ENCODE measurements around the gene ST8SIA3.

The ST8SIA3 gene

GRCh38 chr18:57352271-57352701, at the start of gene ST8SIA3:
Gene ST8SIA3, plus strand, starts transcription at chr18:57352557. Its CDS starts 290 bp downstream, at chr18:57352847.
- in situ Hi-C loops (cut with MboI; ENCODE audit: low sequenced_read_pairs) = no loop called here

- in situ Hi-C loops (cut with MboI; ENCODE audit: low sequenced_read_pairs) = no loop called here
Observed at GRCh38 chr18:57311472-57311871, 40.9 kb upstream of the ST8SIA3 start.

- in situ Hi-C loops (cut with MboI; ENCODE audit: low sequenced_read_pairs) = no loop called here
Observed at GRCh38 chr18:57312346-57313144, 39.8 kb upstream of the ST8SIA3 start.

DNA sequence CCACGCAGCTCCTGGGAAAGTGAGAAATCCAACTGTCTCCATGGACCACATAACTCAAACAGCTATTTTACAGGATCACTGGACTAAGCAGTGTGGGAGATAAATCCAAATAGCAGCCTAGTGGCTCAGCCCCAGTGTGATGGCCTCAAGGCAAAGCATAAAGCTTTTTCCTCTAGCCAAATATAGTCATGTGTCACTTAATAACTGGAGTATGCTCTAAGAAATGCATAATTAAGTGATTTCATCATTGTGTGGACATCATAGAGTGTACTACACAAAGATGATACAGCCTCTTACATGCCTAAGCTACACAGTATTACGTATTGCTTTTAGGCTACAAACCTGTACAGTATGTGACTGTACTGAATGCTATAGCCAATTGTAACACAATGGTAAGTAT, 31.8 kb upstream of the ST8SIA3 start:
- in situ Hi-C loops (cut with MboI; ENCODE audit: low sequenced_read_pairs) = no loop called here

DNA sequence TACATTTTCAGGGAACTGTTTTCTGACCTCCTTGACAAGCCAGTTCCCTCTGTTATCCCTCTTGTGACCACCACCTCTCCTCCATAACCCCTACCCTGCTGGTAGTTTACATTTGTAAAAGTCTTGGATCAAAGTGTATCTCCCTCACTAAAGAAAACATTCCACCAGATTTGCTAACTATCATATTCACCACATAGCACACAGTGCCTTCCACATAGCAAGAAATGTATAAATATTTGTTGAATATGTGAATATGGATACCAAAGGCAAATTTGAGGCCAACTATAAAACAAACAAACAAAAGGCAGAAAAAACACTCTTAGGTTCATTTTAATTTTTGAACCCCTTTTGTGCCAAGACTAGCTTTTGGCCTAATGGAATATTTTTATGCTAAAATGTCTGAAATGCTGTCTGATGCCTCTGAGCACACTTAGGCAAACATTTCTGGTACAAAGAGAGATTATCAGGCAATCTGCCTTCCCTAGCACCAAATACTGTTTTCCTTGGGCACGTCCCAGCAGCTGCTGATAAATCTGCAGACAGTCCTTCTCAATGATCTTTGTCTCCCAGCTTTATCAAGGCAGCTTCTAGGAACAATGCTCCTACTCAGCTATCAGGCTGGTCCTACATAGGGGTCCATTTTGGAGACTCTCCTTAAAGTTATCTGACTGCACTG, 26.7 kb upstream of the ST8SIA3 start:
- in situ Hi-C loops (cut with MboI; ENCODE audit: low sequenced_read_pairs) = no loop called here

GRCh38 chr18:57326718-57327323, 25.5 kb upstream of the ST8SIA3 start:
- in situ Hi-C loops (cut with MboI; ENCODE audit: low sequenced_read_pairs) = no loop called here

- in situ Hi-C loops (cut with MboI; ENCODE audit: low sequenced_read_pairs) = no loop called here
Observed at GRCh38 chr18:57328665-57329064, 23.7 kb upstream of the ST8SIA3 start.

GRCh38 chr18:57329856-57330255, 22.5 kb upstream of the ST8SIA3 start:
- in situ Hi-C loops (cut with MboI; ENCODE audit: low sequenced_read_pairs) = no loop called here

GRCh38 chr18:57331718-57332117, 20.6 kb upstream of the ST8SIA3 start:
- in situ Hi-C loops (cut with MboI; ENCODE audit: low sequenced_read_pairs) = no loop called here

DNA sequence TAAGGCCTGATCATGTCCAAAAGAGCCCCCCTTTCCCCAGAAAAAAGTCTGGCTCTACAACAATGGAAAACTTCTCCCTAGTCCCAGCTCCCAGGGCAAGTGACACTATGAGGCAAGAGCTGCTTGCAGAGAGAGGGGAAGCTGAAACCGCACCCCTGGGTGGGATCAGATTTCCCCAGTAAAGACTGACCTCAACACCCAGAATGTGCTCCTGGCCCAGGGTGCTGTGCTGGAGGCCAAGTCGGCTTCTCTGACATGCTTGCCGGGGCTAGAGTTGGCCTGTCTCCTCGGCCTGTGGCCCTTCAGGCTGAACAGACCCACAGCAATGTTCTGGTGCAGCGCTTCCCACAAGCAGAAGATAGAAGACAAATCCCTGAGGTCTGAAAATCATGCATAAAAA, 18.4 kb upstream of the ST8SIA3 start:
- in situ Hi-C loops (cut with MboI; ENCODE audit: low sequenced_read_pairs) = no loop called here

DNA sequence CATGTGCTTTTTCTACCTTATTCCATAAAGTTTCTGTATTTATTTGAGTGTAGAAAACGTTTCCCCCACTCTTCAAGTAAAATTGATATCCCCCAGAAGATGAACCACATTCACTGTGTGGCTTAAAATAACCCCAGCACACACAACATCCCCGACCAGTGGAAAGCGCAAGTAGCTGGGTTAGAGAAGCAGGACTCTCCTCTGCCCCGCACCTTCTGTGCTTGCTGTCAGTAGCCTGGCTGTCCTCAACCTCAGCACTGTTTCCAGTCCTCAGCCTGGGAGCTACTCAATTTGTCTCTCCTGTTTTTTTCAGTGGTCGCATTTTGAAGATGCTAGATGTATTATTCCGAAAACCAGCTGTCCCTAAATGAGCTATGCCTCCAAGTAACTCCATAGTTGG, 18.0 kb upstream of the ST8SIA3 start:
- in situ Hi-C loops (cut with MboI; ENCODE audit: low sequenced_read_pairs) = no loop called here

- in situ Hi-C loops (cut with MboI; ENCODE audit: low sequenced_read_pairs) = no loop called here
Observed at GRCh38 chr18:57336343-57336742, 16.0 kb upstream of the ST8SIA3 start.

GRCh38 chr18:57337890-57338289, 14.5 kb upstream of the ST8SIA3 start:
- in situ Hi-C loops (cut with MboI; ENCODE audit: low sequenced_read_pairs) = no loop called here

- in situ Hi-C loops (cut with MboI; ENCODE audit: low sequenced_read_pairs) = no loop called here
Observed at GRCh38 chr18:57343833-57344232, 8.5 kb upstream of the ST8SIA3 start.

GRCh38 chr18:57346876-57347275, 5.5 kb upstream of the ST8SIA3 start:
- in situ Hi-C loops (cut with MboI; ENCODE audit: low sequenced_read_pairs) = no loop called here

GRCh38 chr18:57347784-57348183, 4.6 kb upstream of the ST8SIA3 start:
- in situ Hi-C loops (cut with MboI; ENCODE audit: low sequenced_read_pairs) = no loop called here

GRCh38 chr18:57352761-57353136, 392 bp downstream of the ST8SIA3 start:
- in situ Hi-C loops (cut with MboI; ENCODE audit: low sequenced_read_pairs) = no loop called here

DNA sequence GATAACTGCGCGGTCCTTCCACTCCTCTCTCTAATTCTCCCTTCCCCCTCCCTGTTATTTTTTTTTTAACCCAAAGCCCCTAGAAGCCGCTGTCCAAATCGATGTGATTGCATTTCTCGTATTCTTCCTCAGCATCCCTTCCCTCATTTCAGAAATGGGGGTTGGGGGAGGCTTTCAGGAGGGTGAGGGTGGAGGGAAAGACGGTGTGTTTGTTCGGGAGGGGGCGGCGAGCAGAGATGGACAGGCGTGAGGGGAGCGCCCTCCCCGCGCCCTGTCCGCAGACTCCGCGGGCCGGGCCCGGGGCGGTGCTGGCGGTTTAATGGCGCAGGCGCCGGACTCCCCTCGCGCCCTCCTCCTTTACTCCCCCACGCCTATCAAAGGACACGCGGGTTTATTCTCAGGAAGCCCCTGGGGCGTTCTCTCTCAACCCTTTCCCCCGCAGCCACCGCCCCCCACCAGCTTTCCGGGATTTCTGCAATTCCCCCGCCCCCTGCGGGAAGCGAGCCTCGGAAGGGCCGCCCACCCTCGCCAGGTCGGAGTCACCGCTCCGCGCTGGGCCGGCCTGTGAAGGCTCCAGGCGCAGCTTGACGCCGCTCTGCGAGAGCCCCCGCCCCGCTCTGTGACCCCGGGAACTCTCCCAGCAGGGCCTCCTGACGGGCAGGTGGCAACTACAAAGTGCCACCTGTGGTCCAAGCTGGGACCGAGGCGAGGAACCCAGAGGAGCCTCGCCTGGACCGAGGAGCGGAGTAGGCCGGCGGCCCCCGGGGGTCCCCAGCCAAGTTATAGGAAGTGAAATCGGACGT, 981 bp downstream of the ST8SIA3 start:
- in situ Hi-C loops (cut with MboI; ENCODE audit: low sequenced_read_pairs) = no loop called here

DNA sequence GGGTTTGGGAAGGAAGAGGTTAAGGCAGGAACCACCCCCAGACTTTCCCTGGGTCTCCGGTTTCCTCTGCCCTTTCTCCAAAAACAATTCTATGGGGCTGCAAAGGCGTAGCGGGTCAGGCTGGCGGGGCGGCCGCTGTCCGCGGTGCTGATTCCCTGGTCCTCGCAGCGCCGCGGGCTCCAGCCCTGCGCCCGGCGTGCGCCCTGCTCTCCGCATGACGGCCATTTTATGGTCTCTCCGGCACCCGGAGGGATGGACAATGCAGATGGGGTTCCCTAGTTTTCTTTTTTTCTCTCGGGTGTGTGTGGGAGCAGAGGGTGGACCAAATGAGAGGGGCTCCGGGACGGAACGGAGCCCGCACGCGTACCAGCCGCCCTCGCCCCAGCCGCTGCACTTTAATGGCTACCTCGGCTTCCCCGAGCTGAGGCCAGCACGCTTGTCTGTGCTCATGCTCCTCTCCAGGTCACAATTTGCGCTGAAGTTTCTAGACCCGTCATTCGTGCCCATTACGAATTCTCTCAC, 1.6 kb downstream of the ST8SIA3 start:
- in situ Hi-C loops (cut with MboI; ENCODE audit: low sequenced_read_pairs) = no loop called here

DNA sequence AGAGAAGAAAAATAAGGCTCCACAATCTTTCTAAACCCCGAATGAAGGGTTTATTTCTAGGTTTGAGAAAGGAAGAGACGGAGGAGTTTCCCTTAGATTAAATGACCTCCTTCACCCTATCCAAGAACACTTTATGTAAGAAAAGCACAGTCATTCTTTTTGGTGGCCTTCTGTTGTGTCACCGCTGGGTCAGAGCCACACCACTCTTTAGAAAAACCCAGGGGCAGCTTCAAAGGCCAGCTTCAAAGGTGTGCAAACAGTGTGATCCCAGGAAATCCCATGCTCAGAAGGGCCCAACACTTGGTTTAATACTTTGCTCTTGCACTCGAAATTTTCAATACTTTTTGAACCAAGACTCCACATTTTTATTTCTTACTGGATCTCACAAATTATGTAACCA, 7.1 kb downstream of the ST8SIA3 start:
- in situ Hi-C loops (cut with MboI; ENCODE audit: low sequenced_read_pairs) = no loop called here

DNA sequence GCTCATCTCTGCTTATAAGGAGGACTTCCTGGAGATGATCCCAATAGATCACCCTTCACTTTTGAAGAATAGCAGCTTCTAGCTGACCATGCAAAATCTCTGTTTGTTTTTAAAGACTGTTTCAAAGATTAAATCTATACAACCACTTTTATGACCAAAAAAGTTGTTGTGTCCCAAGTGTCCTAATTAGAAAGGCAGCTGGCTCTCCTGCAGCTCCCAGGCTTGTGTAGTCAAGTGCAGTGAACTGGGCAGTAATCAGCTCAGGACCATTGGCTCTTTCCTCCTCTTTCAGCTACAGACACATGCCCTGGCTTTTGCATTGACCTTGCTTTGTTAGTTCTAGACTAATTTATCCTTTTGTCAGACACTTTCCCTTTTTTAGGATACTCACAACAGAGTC, 10.4 kb downstream of the ST8SIA3 start:
- in situ Hi-C loops (cut with MboI; ENCODE audit: low sequenced_read_pairs) = no loop called here
